ENCODE data around the gene MUSTN1. TPM values are rescaled to one million over a fixed set of nuclear protein-coding genes. Genes with fewer than 3 reads are reported as not detected.

MUSTN1 gene
- total RNA-seq, 1 donor from 2014 or later = not detected

GRCh38 chr3:52857133-52857532 is 22.3 kb upstream of the MUSTN1 start:
- no peaks in the 10 kb centered on the region for H3K79me2 ChIP-seq (ENCODE audit: insufficient read depth, low read length)
- H3K4me1 ChIP-seq (ENCODE audit: insufficient read depth, low read length) = no peaks in the 10 kb centered on the region
- no peak for FAIRE-seq
- H3K27me3 ChIP-seq (ENCODE audit: insufficient read depth, low read length) = no peaks in the 10 kb centered on the region
- H4K20me1 ChIP-seq (ENCODE audit: insufficient read depth, low read length) = peaks cover 34% of the 10 kb centered on the region
- no peak for DNase-seq (ENCODE audit: low read depth)
- Mint-ChIP-seq H3K27me3 (ENCODE audit: low read depth, unreplicated experiment) (no peaks in the 10 kb centered on the region), H3K4me3 (ENCODE audit: unreplicated experiment) (no peak overlapping the region), H3K36me3 (ENCODE audit: low read depth, unreplicated experiment) (peaks cover 8% of the 10 kb centered on the region), H3K9me3 (ENCODE audit: unreplicated experiment) (peaks cover 2% of the 10 kb centered on the region), H3K27ac (ENCODE audit: unreplicated experiment) (no peak overlapping the region), H3K4me1 (ENCODE audit: low read depth, unreplicated experiment) (no peaks in the 10 kb centered on the region)
- H3K36me3 ChIP-seq (ENCODE audit: insufficient read depth, low read length) = no peaks in the 10 kb centered on the region
- TF ChIP-seq EZH2 (IDR thresholded peaks at IDR 0.05; ENCODE audit: insufficient read depth, low read length) = no peak
- TF ChIP-seq, protein P1, sequence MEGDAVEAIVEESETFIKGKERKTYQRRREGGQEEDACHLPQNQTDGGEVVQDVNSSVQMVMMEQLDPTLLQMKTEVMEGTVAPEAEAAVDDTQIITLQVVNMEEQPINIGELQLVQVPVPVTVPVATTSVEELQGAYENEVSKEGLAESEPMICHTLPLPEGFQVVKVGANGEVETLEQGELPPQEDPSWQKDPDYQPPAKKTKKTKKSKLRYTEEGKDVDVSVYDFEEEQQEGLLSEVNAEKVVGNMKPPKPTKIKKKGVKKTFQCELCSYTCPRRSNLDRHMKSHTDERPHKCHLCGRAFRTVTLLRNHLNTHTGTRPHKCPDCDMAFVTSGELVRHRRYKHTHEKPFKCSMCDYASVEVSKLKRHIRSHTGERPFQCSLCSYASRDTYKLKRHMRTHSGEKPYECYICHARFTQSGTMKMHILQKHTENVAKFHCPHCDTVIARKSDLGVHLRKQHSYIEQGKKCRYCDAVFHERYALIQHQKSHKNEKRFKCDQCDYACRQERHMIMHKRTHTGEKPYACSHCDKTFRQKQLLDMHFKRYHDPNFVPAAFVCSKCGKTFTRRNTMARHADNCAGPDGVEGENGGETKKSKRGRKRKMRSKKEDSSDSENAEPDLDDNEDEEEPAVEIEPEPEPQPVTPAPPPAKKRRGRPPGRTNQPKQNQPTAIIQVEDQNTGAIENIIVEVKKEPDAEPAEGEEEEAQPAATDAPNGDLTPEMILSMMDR (IDR thresholded peaks at IDR 0.05; ENCODE audit: insufficient read depth, low read depth, low read length) = no peak
- no peak overlapping the region for H3K27ac ChIP-seq (ENCODE audit: low read depth, low read length)
- H3K9ac ChIP-seq (ENCODE audit: low read length) = no peak overlapping the region
- no peak overlapping the region for H2AFZ ChIP-seq (ENCODE audit: low read depth, low read length)
- no peak overlapping the region for H3K4me3 ChIP-seq (ENCODE audit: insufficient read depth, low read depth, low read length)
- no peaks in the 10 kb centered on the region for H3K9me3 ChIP-seq (ENCODE audit: insufficient read depth, low read depth, low read length)
- H3K4me2 ChIP-seq (ENCODE audit: low read length) = no peak overlapping the region

DNA sequence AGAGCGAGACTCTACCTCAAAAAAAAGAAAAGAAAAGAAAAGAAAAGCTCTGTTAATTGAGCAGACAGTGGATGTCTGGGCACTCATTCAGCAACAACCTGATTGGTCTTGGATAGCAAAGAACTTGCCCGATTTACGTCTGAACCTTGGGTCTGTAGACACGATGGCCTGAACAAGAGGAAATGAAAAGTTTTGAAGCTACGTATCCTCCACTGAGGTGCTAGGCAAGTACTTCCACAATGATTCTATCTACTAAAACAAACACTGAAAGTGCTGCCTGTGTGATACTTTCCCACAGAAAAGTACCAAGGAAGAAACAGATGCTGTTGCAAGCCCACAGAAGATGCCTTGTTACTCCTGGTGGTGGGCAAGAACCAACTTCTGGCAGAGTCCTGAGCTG is 21.8 kb upstream of the MUSTN1 start:
- Mint-ChIP-seq H3K4me3 (ENCODE audit: unreplicated experiment) (no peak overlapping the region), H3K27ac (ENCODE audit: unreplicated experiment) (no peak overlapping the region), H3K4me1 (ENCODE audit: low read depth, unreplicated experiment) (no peaks in the 10 kb centered on the region), H3K36me3 (ENCODE audit: low read depth, unreplicated experiment) (peaks cover 8% of the 10 kb centered on the region), H3K9me3 (ENCODE audit: unreplicated experiment) (no peaks in the 10 kb centered on the region), H3K27me3 (ENCODE audit: low read depth, unreplicated experiment) (no peaks in the 10 kb centered on the region)
- TF ChIP-seq EZH2 (IDR thresholded peaks at IDR 0.05; ENCODE audit: insufficient read depth, low read length) = no peak
- TF ChIP-seq, protein P1 (IDR thresholded peaks at IDR 0.05; ENCODE audit: insufficient read depth, low read depth, low read length) = no peak
- Histone ChIP-seq H3K27ac (ENCODE audit: low read depth, low read length) (no peak overlapping the region), H4K20me1 (ENCODE audit: insufficient read depth, low read length) (peaks cover 33% of the 10 kb centered on the region), H3K36me3 (ENCODE audit: insufficient read depth, low read length) (no peaks in the 10 kb centered on the region), H3K27me3 (ENCODE audit: insufficient read depth, low read length) (no peaks in the 10 kb centered on the region), H3K9me3 (ENCODE audit: insufficient read depth, low read depth, low read length) (no peaks in the 10 kb centered on the region), H3K4me1 (ENCODE audit: insufficient read depth, low read length) (no peaks in the 10 kb centered on the region), H3K4me3 (ENCODE audit: insufficient read depth, low read depth, low read length) (no peak overlapping the region), H3K79me2 (ENCODE audit: insufficient read depth, low read length) (no peaks in the 10 kb centered on the region), H3K9ac (ENCODE audit: low read length) (no peak overlapping the region), H3K4me2 (ENCODE audit: low read length) (no peak overlapping the region), H2AFZ (ENCODE audit: low read depth, low read length) (no peak overlapping the region)
- FAIRE-seq (no peak), DNase-seq (ENCODE audit: low read depth) (no peak)

DNA sequence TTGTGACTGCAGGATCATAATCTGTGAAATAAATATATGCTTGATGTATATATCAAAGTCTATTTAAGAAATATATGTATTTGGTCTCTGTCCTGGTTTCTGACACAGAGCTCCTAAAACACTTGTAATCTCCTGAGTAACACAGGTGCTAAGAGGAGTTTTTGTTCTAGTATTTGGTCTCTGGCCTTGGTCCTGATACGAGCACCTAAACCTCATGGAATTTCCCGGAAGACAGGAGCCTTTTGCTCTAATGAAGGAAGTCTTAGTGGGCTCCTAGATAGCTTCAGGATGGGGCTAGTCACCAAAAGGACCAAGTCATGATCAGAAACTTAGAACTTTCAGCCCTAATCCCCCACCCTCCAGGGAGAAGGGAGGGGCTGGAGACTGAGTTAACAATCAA is 19.2 kb upstream of the MUSTN1 start:
- H3K9me3 Mint-ChIP-seq (ENCODE audit: unreplicated experiment) = no peaks in the 10 kb centered on the region
- H3K27me3 ChIP-seq (ENCODE audit: insufficient read depth, low read length) = no peaks in the 10 kb centered on the region
- no peak for FAIRE-seq

More for the DNA sequence above, 19.2 kb upstream of the MUSTN1 start:
- H3K36me3 Mint-ChIP-seq (ENCODE audit: low read depth, unreplicated experiment) = peaks cover 4% of the 10 kb centered on the region
- no peak overlapping the region for H3K4me3 Mint-ChIP-seq (ENCODE audit: unreplicated experiment)
- TF ChIP-seq, protein P1 (IDR thresholded peaks at IDR 0.05; ENCODE audit: insufficient read depth, low read depth, low read length) = no peak
- no peak for TF ChIP-seq EZH2 (IDR thresholded peaks at IDR 0.05; ENCODE audit: insufficient read depth, low read length)
- no peak for DNase-seq (ENCODE audit: low read depth)
- Histone ChIP-seq H3K4me2 (ENCODE audit: low read length) (no peak overlapping the region), H3K9me3 (ENCODE audit: insufficient read depth, low read depth, low read length) (no peaks in the 10 kb centered on the region), H3K27ac (ENCODE audit: low read depth, low read length) (no peak overlapping the region), H3K4me1 (ENCODE audit: insufficient read depth, low read length) (no peaks in the 10 kb centered on the region), H3K79me2 (ENCODE audit: insufficient read depth, low read length) (no peaks in the 10 kb centered on the region), H3K36me3 (ENCODE audit: insufficient read depth, low read length) (no peaks in the 10 kb centered on the region), H4K20me1 (ENCODE audit: insufficient read depth, low read length) (peaks cover 28% of the 10 kb centered on the region), H2AFZ (ENCODE audit: low read depth, low read length) (no peak overlapping the region), H3K9ac (ENCODE audit: low read length) (no peak overlapping the region), H3K4me3 (ENCODE audit: insufficient read depth, low read depth, low read length) (no peak overlapping the region)
- H3K27ac Mint-ChIP-seq (ENCODE audit: unreplicated experiment) = no peak overlapping the region
- H3K27me3 Mint-ChIP-seq (ENCODE audit: low read depth, unreplicated experiment) = no peaks in the 10 kb centered on the region
- no peaks in the 10 kb centered on the region for H3K4me1 Mint-ChIP-seq (ENCODE audit: low read depth, unreplicated experiment)
